HTERT RPE-1 (cell line): ENCODE results near the gene CFAP97D1.

Source experiments
- in situ Hi-C: fragments of 300-500 bp; cut with MboI; formaldehyde crosslinking; loops from 4 replicates; pipeline ENCODE4 v1.14.3; 2020; ENCODE audit warnings: low sequenced_read_pairs

The CFAP97D1 gene

DNA sequence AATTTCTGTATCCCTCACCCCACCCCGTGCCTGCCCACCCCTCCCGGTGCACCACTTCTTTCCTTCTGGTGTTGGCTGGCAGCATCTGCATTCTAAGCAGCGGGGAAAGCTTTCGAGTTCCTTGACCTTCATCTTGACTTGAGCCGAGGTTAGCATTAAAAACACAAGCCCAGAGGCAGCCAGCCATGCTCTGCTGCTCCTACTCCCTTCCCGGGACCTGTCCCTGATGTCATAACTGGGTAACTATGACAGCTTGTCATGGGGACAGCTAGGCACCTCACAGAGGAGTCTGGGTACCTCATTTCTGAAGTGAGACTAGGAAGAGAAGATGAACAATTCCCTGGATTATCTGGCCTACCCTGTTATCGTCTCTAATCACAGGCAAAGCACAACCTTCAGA, at the start of gene CFAP97D1:
TSS of gene CFAP97D1 (plus strand) at position 301 of the 400 bp plus-strand sequence. CDS start at position 329, 28 bp downstream.
- in situ Hi-C loops, result no loop called here

GRCh38 chr17:43732958-43733357, 47.3 kb upstream of the CFAP97D1 start:
- in situ Hi-C loops, result no loop called here

DNA sequence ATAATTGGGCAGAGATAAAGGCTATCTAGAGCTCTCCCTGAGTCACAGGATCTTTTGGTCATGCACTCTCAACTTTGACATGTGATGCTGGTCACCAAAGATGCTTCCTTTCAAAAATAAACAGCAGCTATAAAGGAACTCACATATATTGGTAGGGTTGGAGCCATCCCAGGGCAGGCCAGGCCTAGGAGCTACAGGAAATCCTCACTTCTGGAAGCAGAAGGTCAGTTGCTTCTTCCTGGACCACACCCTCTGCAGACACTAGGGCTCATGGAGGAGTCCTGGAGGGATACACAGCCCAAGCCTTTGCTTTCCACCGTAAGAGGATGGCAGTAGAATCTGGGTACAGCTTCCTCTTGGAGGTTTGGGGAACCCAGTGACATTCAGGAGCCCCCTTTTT, 46.3 kb upstream of the CFAP97D1 start:
- in situ Hi-C loops, result no loop called here

- in situ Hi-C loops, result no loop called here
These were observed 45.9 kb upstream of the CFAP97D1 start for GRCh38 chr17:43734376-43734775.

DNA sequence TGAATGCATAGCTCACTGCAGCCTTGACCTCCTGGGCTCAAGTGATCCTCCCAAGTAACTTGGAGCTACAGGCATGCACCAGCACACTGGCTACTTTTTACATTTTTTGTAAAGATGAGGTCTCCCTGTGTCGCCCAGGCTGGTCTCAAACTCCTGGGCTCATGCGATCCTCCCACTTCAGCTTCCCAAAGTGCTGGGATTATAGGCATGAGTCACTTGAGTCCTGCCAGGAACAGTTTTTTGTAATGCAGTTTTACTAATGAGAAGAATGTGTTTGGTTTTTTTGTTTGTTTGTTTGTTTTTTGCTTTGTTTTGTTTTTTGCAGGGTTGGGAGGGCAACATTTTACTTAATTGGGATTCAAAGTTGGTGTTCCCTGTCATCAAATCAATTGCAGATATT, 43.8 kb upstream of the CFAP97D1 start:
- in situ Hi-C loops, result no loop called here

- in situ Hi-C loops, result no loop called here
These were observed 42.5 kb upstream of the CFAP97D1 start for GRCh38 chr17:43737722-43738121.

DNA sequence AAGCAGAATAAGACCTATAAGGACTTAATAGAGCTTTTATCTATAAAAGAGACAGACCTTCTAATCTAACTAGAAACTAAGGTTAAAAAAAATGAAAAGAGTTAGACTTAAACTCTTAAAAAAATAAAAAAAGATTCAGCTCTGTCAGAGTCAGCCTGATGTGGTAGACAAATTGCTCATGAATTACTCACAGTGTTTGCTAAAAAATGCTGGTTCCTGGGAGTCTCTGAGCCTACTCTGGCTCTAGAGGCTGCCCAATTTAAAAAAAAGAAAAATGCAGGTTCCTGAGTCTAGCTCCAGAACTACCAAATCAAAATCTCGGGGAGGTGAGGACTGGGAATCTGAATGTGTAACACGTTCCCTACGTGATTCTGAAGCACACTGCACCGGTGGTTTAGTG, 39.7 kb upstream of the CFAP97D1 start:
- in situ Hi-C loops, result no loop called here

DNA sequence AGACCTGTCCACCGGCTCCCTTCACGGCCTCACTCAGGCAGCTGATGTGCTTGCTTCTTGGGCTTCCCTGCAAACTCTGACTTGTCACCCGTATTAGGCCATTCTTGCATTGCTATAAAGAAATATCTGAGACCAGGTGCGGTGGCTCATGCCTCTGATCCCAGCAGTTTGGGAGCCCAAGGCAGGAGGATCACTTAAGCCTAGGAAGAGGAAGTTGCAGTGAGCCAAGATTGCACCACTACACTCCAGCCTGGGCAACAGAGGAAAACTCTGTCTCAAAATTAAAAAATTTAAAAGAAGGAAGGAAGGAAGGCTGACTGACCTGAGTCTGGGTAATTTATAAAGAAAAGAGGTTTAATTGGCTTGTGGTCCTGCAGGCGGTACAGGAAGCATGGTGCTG, 38.6 kb upstream of the CFAP97D1 start:
- in situ Hi-C loops, result no loop called here

GRCh38 chr17:43745541-43745940, 34.7 kb upstream of the CFAP97D1 start:
- in situ Hi-C loops, result no loop called here

DNA sequence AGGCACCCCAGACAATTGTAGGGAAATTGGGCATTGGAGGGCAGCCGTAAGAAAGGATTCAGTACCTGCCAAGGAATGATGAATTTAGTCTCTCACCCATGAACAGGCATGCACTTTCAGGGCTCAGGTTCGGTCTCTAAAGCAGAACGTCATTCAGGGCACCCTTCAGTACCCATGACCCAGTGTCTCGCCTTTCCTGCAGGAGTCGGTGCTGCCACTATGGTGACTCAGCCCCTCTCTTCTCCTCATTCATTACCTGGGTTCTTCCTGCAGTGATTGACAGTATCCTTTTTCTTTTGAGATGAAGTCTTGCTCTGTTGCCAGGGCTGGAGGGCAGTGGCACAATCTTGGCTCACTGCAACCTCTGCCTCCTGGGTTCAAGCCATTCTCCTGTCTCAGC, 30.1 kb upstream of the CFAP97D1 start:
- in situ Hi-C loops, result no loop called here

GRCh38 chr17:43753493-43754129, 26.6 kb upstream of the CFAP97D1 start:
- in situ Hi-C loops, result no loop called here

DNA sequence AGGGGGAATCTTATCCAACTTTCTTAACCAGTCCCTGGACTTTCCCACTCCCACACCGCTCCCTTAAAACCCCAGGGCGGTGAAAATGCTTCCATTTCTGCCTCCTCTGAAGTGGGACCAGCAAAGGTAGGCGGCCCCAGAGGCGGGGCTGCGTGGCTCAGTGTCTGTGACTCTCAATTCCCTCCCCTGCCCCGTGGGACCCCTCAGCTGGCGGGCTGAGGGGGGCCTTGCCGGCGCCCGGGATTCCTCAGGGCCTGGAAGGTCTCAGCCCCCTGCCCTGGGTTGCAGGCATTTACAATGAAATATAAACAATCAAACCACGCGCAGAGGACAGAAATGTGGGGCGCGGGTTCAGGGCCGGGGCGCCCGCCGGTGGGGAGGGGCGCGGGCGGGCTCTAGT, 25.3 kb upstream of the CFAP97D1 start:
- in situ Hi-C loops, result no loop called here

DNA sequence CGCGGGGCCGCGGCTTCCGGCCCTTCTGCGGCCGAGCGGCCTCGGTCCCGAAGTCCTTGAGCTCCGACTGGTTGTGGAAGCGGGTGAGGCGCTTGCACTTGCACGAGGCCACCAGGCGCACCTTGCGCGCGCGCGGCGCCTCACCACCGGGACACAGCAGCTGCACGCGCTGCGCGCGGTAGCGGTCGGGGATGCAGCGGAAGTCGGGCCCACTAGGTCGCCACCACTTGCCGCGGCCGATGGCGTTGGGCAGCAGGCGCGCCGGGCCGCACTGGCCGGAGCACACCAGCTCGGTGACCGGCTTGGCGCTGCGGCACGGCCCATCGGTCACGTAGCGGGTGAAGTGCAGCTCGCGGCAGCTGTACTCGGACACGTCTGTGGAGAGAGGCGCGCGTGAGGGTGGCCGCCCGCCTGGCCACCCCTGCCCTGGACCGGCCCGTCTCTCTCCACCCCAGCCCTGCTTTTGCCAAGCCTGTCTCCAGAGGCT, 24.8 kb upstream of the CFAP97D1 start:
- in situ Hi-C loops, result no loop called here

DNA sequence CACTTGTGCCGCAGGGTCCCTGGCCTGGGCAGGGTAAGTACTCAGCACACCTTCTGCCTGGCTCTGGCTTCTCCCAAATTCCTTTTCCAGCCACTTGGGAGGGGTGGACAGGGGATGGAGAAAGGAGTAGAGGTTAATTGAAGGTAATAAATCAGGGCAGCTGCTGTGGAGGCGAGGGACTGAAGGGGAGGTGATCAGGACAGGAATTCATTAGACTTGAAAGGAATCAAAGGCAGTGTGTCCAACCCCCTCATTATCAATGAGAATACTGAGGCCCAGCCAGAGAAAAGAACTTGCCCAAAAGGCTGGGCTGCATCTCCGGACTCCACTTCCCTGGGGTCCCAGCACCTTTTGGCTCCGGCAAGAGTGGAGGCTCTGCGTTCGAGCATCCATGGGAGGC, 24.0 kb upstream of the CFAP97D1 start:
- in situ Hi-C loops, result no loop called here

DNA sequence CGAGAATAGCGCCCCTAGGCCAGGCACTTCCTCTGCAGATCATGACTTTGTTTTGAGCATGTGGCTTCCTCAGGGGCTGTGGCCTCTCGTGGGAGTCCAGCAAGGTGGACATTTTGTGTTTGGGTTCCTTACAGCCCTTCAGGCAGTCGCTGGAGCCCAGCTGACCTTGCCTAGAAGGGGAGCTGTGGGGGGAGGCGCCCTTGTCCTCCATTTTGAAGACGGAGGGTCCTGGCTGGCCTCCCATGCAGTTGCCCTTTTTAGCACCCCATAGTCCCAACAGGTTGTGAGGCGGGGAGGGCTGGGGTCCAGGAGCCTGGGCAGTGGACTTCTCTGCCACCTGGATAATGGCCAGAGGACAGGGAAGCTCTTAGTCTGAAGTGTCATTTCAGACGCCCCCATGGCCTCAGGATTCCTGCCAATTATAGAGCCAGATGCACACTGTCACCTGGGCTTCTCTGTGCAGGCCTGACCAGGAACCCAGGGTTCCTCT, 23.0 kb upstream of the CFAP97D1 start:
- in situ Hi-C loops, result no loop called here

- in situ Hi-C loops, result no loop called here
These were observed 22.1 kb upstream of the CFAP97D1 start for GRCh38 chr17:43758086-43758485.

- in situ Hi-C loops, result no loop called here
These were observed 21.6 kb upstream of the CFAP97D1 start, which contains the start of gene SOST for GRCh38 chr17:43758497-43759174. SOST (minus strand) TSS chr17:43758791; CDS start chr17:43758741, 50 bp downstream.

GRCh38 chr17:43759836-43760235, 20.4 kb upstream of the CFAP97D1 start:
- in situ Hi-C loops, result no loop called here

GRCh38 chr17:43760254-43760852, 19.9 kb upstream of the CFAP97D1 start:
- in situ Hi-C loops, result no loop called here

DNA sequence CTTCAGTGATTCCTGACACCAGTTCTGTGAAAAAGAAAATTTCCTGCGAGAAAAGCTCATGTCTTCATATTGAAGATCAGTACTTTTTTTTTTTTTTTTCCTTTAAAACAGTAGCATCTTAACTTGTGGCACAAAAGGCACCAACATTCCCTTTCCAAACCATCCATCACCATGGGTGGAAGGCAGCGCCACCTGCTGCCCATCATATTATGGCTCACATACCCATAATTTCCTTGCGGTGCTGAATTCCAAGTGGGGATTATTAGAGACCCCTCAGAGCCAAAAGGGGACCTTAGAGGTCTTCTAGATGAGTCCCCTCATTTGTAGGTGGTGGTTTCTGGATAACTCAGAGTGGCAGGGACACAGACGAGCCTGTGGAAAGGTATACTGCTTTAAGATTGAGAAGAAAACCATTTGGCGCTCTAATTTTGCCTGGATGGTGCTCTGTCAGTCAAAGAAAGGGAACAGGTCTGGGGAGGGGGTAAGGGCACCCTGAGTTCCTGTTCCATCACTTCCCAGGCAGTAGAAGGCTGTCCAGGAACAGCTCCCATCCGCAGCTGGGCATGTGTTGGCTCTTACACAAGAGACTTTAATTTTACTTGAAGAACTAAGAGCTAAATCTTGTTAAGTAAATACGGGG, 13.7 kb upstream of the CFAP97D1 start:
- in situ Hi-C loops, result no loop called here

- in situ Hi-C loops, result no loop called here
These were observed 13.1 kb upstream of the CFAP97D1 start for GRCh38 chr17:43767053-43767712.
